Activated CD8-positive, alpha-beta memory T cell treated with anti-CD3 and anti-CD28 coated beads for 24 hours (primary cell): Measurements from ENCODE around the gene KPNA5.
"Not testable (repeated sequence)": the region's sequence is repeated elsewhere in the genome, so short reads cannot be mapped to it uniquely, and the experiment has no call there.

Experiments
- DNase-seq: peaks from one replicate; pipeline ENCODE4 v3.0.0-alpha.2; 2020

KPNA5 gene

GRCh38 chr6:116705917-116706316 is 24.9 kb downstream of the KPNA5 start:
- DNase-seq, result no peak

GRCh38 chr6:116714296-116714695 is 33.3 kb downstream of the KPNA5 start:
- DNase-seq, result no peak

GRCh38 chr6:116714761-116715160 is 33.8 kb downstream of the KPNA5 start:
- DNase-seq, result no peak

DNA sequence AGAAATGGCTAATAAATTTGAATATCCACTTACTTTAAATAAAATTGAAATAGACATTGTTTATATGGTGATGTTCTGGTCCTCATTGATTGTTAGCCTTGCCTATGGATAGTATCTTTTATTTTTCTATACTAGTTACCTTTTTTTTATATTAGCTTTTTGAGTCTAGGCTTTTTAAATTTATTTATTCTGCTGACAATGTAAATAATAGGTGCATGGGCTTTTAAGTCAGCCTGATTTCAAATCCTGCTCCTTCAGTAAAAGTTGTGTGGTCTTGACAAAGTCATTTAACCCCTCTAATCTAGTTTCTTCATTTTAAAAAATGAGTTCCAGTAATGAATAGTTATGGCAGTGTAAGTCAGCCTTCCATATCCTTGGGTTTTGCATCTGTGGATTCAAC is 45.9 kb downstream of the KPNA5 start:
- no peak for DNase-seq

DNA sequence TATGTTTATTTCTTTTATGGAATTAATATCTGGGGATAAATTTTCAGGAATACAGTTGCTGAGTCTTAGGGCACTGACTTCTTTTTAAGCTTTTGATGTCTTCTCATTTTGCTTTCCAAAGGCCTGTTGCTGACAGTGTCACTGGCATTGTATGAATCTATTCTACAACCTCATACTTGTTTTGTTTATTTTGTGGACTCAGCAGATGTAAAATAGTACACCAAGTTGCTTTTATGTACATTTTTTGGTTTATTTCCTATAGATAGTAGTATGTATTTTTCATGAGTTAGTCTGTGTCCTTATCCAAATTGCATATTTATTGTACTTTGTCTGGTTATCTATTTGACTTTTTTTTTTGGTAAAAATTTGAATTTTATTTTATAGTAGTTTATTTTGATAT is 49.5 kb downstream of the KPNA5 start:
- DNase-seq, result no peak

DNA sequence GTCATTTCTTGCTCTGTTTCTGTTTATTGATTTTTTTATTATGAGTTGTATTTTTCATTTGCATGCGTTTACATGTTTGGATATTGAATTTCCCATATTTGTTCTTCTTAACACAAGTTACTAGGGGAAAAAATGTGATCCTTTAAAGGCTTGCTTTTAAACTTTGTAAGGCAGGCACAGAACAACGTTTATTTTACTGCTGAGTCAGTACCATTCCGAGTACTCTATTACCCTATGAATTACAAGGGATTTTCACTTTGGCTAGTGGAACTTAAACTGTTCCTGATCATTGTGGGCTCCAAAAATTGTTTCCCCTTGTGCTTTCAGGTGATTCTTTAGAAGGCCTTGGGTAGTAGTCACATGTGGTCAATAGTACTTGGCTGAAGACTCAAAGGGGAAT is 56.0 kb downstream of the KPNA5 start:
- DNase-seq, result no peak

GRCh38 chr6:116740486-116740885 is 59.5 kb downstream of the KPNA5 start:
- not testable (repeated sequence) for DNase-seq

DNA sequence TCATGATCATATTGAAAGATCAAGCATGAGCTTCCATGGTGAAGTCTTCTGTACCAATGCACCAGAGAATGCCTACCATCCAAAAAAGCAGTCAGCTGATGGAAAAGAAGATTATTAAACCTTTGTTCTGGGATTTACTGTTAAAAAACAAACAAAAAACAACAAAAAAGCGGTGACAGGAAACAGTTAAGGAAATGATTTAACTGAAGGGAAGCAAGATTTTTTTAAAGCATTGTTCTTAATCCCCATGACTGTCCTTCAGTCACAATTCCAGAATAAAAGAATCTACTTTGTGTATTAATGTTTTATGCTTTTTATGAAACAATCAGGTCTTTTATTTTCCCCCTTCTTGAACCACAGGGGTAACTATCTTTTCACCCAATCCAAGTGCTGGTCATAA is 60.6 kb downstream of the KPNA5 start:
- DNase-seq, result no peak

DNA sequence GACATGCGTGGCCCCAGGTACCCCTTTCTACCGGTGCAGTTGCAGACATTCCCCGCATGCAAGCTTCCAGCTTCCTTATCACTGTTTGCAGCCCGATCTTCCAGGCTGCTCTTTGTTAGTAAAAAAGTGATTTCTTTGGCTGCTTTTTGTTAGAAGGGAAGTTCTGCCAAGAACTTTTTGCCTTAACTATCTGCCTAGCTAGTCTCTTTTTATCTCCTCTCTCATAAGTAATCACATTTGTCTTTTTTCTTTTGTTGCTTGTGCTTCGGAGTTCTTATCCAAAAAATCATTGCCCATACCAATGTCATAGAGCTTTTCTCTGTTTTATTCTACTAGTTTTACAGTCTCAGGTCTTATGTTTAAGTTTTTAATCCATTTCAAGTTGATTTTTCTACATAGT is 64.2 kb downstream of the KPNA5 start:
- DNase-seq, result no peak

GRCh38 chr6:116761779-116762178 is 80.8 kb downstream of the KPNA5 start:
- no peak for DNase-seq

- DNase-seq, result no peak
Observed at GRCh38 chr6:116762235-116762634, 81.2 kb downstream of the KPNA5 start.

GRCh38 chr6:116763048-116763447 is 82.0 kb downstream of the KPNA5 start:
- DNase-seq, result no peak

DNA sequence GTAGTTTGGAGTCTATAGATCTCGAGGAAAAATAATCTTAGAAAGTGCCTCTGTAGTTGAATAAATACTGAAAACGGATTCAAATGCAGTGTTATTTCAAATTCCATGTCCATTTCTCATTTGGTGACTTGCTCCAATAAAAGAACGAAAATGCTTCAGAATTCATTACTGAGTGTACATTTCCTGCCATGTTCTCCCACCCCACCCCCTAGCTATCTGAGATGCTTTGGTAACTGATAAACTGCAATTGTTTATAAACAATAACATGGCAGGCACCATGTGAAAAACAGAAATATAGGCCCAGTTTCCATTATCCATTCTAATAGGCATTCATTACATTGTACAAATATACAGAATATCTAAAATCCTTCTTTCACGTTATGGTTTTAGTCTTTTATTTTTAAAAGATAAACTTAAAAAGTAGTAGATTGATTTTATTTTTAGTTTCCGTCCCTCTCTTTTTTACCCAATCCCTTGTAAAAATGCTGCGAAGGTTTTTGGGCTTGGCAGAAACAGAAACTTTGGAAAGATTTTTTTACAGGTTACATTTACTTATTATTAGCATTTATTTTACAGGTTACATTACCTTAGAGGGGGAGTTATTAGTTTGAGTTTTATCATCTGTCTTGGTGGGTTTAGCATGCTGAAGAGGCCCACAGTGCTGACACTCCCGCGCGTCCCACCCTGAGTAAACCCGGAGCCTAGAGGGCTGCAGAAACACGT is 83.1 kb downstream of the KPNA5 start:
- DNase-seq, result no peak

DNA sequence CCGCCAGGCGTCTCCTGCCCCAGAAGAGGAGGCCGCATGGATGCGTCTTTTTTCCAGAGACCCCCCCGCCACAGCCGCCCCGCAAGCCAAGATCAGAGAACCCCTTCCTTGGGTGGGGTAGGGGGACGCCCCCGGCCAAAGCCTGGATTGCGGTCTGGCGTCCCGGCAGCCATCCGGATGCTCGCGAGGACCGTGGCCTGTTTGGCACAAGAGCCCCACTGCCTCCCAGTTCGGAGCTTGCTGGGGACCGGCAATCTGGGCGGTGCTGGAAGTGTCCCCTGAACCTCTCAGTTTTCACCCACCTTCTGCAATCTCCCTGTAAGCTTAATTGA is 83.6 kb downstream of the KPNA5 start:
- no peak for DNase-seq

- peak; percentile 57 for DNase-seq
Observed at GRCh38 chr6:116764961-116765841, 84.2 kb downstream of the KPNA5 start, which contains the start of gene FAM162B. TSS of gene FAM162B (minus strand) at chr6:116765719. CDS start at chr6:116765576, 143 bp downstream.

- DNase-seq, result no peak
Observed at GRCh38 chr6:116766506-116767176, 85.6 kb downstream of the KPNA5 start.

GRCh38 chr6:116767715-116768114 is 86.7 kb downstream of the KPNA5 start:
- DNase-seq, result no peak

DNA sequence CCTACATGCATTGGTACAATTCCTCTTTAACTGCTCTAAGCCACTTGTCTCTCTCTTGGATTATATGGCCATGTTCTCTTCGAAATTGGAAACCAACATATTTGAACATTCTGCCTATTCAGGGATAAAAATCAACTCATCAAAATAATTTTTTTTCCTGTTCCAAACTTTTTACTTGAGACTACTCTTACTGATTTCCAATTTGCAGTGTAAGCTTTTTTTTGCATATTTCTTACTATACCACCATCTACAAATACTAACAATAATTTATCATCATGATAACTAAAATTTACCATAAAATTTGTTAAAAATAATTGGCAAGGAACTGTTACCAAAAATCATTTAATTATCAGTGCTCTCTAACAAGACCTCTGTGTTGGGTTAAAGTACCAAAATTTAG is 91.4 kb downstream of the KPNA5 start:
- no peak for DNase-seq

DNA sequence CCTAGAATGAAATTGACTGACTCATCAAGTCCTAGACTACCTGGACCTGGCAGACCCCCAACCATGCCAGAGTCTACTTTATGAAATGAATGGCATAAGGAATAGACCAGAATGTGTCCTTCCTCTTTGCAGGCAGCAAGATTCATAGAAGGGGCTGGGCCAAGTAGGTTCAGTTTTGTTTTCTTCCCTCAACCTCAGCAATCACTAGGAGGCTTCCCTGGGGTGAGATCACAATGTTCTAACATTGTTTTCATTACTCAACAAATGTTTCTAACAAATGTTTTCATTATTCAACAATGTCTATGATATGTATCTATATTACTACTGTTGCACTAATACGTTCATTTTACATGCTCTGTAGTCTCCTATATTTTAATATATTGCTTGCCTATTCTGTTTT is 92.9 kb downstream of the KPNA5 start:
- DNase-seq, result no peak

GRCh38 chr6:116779573-116780164 is 98.7 kb downstream of the KPNA5 start:
- DNase-seq, result no peak

- DNase-seq, result no peak
Observed at GRCh38 chr6:116783852-116784251, 102.8 kb downstream of the KPNA5 start.
